Liver (tissue), 3 donors: ENCODE measurements around the gene MYO9A.

Experiments used
- CTCF ChIP-seq: fragments of 150-350 bp; IDR thresholded peaks from 2 replicates; pipeline ENCODE4 v1.5.1; 2017; ENCODE audit warnings: improper control_type of control experiment, low read depth, low read length; ENCODE audit not compliant: missing input control
- FOXA1 ChIP-seq: IDR thresholded peaks from 2 replicates; pipeline ENCODE4 v1.6.1; 2016; ENCODE audit warnings: antibody characterized with exemption
- GABPA ChIP-seq, 2 donors: IDR thresholded peaks in 1 of 2; conservative IDR thresholded peaks in 1 of 2; 2 replicates each; pipeline ENCODE4 v1.6.1; 2016; ENCODE audit warnings: antibody characterized with exemption in 2 of 2, mild to moderate bottlenecking in 1 of 2, moderate library complexity in 1 of 2
- HNF4A ChIP-seq, 2 donors: conservative IDR thresholded peaks; 2 replicates each; pipeline ENCODE4 v1.6.1; 2016; ENCODE audit warnings: antibody characterized with exemption in 2 of 2, mild to moderate bottlenecking in 2 of 2
- RAD21 ChIP-seq, 2 donors: IDR thresholded peaks; 2 replicates each; pipeline ENCODE4 v1.6.1; 2016; ENCODE audit warnings: antibody characterized with exemption in 2 of 2, mild to moderate bottlenecking in 2 of 2
- RXRA ChIP-seq, 2 donors: IDR thresholded peaks; 2 replicates each; pipeline ENCODE4 v1.6.1; 2017 to 2018; ENCODE audit warnings: antibody characterized with exemption in 2 of 2, mild to moderate bottlenecking in 1 of 2
- TAF1 ChIP-seq: conservative IDR thresholded peaks from 2 replicates; pipeline ENCODE4 v1.6.1; 2016; ENCODE audit warnings: antibody characterized with exemption, mild to moderate bottlenecking
- YY1 ChIP-seq: IDR thresholded peaks from 2 replicates; pipeline ENCODE4 v1.6.1; 2016; ENCODE audit warnings: antibody characterized with exemption, mild to moderate bottlenecking
- ZBTB33 ChIP-seq: IDR thresholded peaks from 2 replicates; pipeline ENCODE4 v1.6.1; 2016; ENCODE audit warnings: antibody characterized with exemption
- donor health status: healthy.
- donor health status: healthy.

- TF ChIP-seq YY1 (no peak), HNF4A (conservative IDR thresholded peaks at IDR 0.05) (peak; percentile 77 to 79), CTCF (no peak), RAD21 (IDR thresholded peaks at IDR 0.05) (peak in 1 of 2 donors; percentile 17), ZBTB33 (no peak), TAF1 (no peak), FOXA1 (no peak), RXRA (IDR thresholded peaks at IDR 0.05) (peak; percentile 29 to 43), GABPA (IDR thresholded peaks at IDR 0.05 in 1 of 2, conservative IDR thresholded peaks at IDR 0.05 in 1 of 2) (no peak)
Measured at GRCh38 chr15:72141171-72142084, 23.5 kb upstream of the MYO9A start.
